EL (cell line): ENCODE data around the gene MN1.

Source experiments
- DNase-seq: peaks from one replicate; pipeline ENCODE4 v3.0.0-alpha.2; 2016

MN1 gene

GRCh38 chr22:27706489-27706888, 95.1 kb downstream of the MN1 start:
- DNase-seq = no peak

GRCh38 chr22:27705408-27706080, 96.0 kb downstream of the MN1 start:
- no peak for DNase-seq

GRCh38 chr22:27704581-27704980, 97.0 kb downstream of the MN1 start:
- DNase-seq = no peak

- no peak for DNase-seq
These were observed 102.1 kb downstream of the MN1 start for GRCh38 chr22:27699383-27700019.

GRCh38 chr22:27698813-27699212, 102.7 kb downstream of the MN1 start:
- DNase-seq = no peak
